ENCODE results near the gene ATP10D. TPM values are rescaled to one million over a fixed set of nuclear protein-coding genes. Genes with fewer than 3 reads are reported as not detected.
"Not testable (repeated sequence)": the region's sequence is repeated elsewhere in the genome, so short reads cannot be mapped to it uniquely, and the experiment has no call there.

ATP10D gene
- total RNA-seq, 1 donor from 2014 or later = 9.7 TPM

- H3K4me3 ChIP-seq (ENCODE audit: low read depth, low read length) = no peak overlapping the region
- no peak for TF ChIP-seq CTCF (conservative IDR thresholded peaks at IDR 0.05; ENCODE audit: low read depth, low read length)
- no peak for DNase-seq (ENCODE audit: low read depth)
Measured at GRCh38 chr4:47538825-47539154, 53.7 kb downstream of the ATP10D start.

- H3K4me3 ChIP-seq (ENCODE audit: low read depth, low read length); DNase-seq (ENCODE audit: low read depth): not testable (repeated sequence)
Measured at GRCh38 chr4:47542640-47543039, 57.6 kb downstream of the ATP10D start.

GRCh38 chr4:47543331-47543730, 58.3 kb downstream of the ATP10D start:
- no peak overlapping the region for H3K4me3 ChIP-seq (ENCODE audit: low read depth, low read length)
- no peak for TF ChIP-seq CTCF (conservative IDR thresholded peaks at IDR 0.05; ENCODE audit: low read depth, low read length)
- no peak for DNase-seq (ENCODE audit: low read depth)

- not testable (repeated sequence) for DNase-seq (ENCODE audit: low read depth); H3K4me3 ChIP-seq (ENCODE audit: low read depth, low read length)
Measured at GRCh38 chr4:47550357-47550756, 65.3 kb downstream of the ATP10D start.

GRCh38 chr4:47550899-47551548, 65.9 kb downstream of the ATP10D start:
- TF ChIP-seq CTCF (conservative IDR thresholded peaks at IDR 0.05; ENCODE audit: low read depth, low read length) = no peak
- H3K4me3 ChIP-seq (ENCODE audit: low read depth, low read length) = no peak overlapping the region

GRCh38 chr4:47551682-47552081, 66.6 kb downstream of the ATP10D start:
- TF ChIP-seq CTCF (conservative IDR thresholded peaks at IDR 0.05; ENCODE audit: low read depth, low read length) = no peak
- no peak for DNase-seq (ENCODE audit: low read depth)
- H3K4me3 ChIP-seq (ENCODE audit: low read depth, low read length) = no peak overlapping the region

More at GRCh38 chr4:47550899-47551548, 65.9 kb downstream of the ATP10D start:
- no peak for DNase-seq (ENCODE audit: low read depth)

- TF ChIP-seq CTCF (conservative IDR thresholded peaks at IDR 0.05; ENCODE audit: low read depth, low read length) = no peak
- DNase-seq (ENCODE audit: low read depth) = no peak
- H3K4me3 ChIP-seq (ENCODE audit: low read depth, low read length) = no peak overlapping the region
Measured at GRCh38 chr4:47553329-47554125, 68.5 kb downstream of the ATP10D start.

- H3K4me3 ChIP-seq (ENCODE audit: low read depth, low read length); DNase-seq (ENCODE audit: low read depth): not testable (repeated sequence)
Measured at GRCh38 chr4:47555920-47556319, 70.8 kb downstream of the ATP10D start.

Data from epithelial cell of proximal tubule (primary cell).